Kasumi-1 (cell line): ENCODE results near the gene EIF4E3.

Source experiments
- DNase-seq, 2 experiments: peaks; one replicate each; lab custom pipeline; 2025; lab: John Stamatoyannopoulos, UW

EIF4E3 gene

GRCh38 chr3:71649757-71650156 lies 75.4 kb downstream of the EIF4E3 start:
- no peak for DNase-seq

- no peak for DNase-seq
These were observed 77.5 kb downstream of the EIF4E3 start for GRCh38 chr3:71647751-71648150.

- DNase-seq = no peak
These were observed 78.2 kb downstream of the EIF4E3 start for GRCh38 chr3:71646971-71647370.

GRCh38 chr3:71645140-71645539 lies 80.1 kb downstream of the EIF4E3 start:
- no peak for DNase-seq

GRCh38 chr3:71641674-71642073 lies 83.5 kb downstream of the EIF4E3 start:
- DNase-seq = no peak

- DNase-seq = peak; percentile 84 to 92
These were observed 84.7 kb downstream of the EIF4E3 start for GRCh38 chr3:71640331-71640983.

GRCh38 chr3:71636482-71636881 lies 88.7 kb downstream of the EIF4E3 start:
- no peak for DNase-seq

GRCh38 chr3:71636001-71636400 lies 89.2 kb downstream of the EIF4E3 start:
- no peak for DNase-seq

- no peak for DNase-seq
These were observed 90.5 kb downstream of the EIF4E3 start for GRCh38 chr3:71634671-71635070.

GRCh38 chr3:71629711-71630110 lies 95.5 kb downstream of the EIF4E3 start:
- peak; percentile 59 to 63 for DNase-seq

- DNase-seq = no peak
These were observed 95.9 kb downstream of the EIF4E3 start for GRCh38 chr3:71629289-71629688.

GRCh38 chr3:71628522-71628921 lies 96.7 kb downstream of the EIF4E3 start:
- DNase-seq = no peak

- no peak for DNase-seq
These were observed 99.5 kb downstream of the EIF4E3 start for GRCh38 chr3:71625676-71626075.
